SK-N-DZ (cell line): Measurements from ENCODE around the gene NIPSNAP2. TPM values are rescaled to one million over a fixed set of nuclear protein-coding genes. Genes with fewer than 3 reads are reported as not detected.
A peak's percentile ranks its signal among the peaks of the same experiment; 100 is the strongest.
"Not testable (repeated sequence)": the region's sequence is repeated elsewhere in the genome, so short reads cannot be mapped to it uniquely, and the experiment has no call there.

Experiments
- DNase-seq: peaks from one replicate; pipeline ENCODE4 v3.0.0-alpha.2; 2015; ENCODE audit warnings: low spot score
- polyA plus RNA-seq, 2 experiments: library from polyadenylated mRNA; depleted of rRNA; stranded (reverse); fragments of >200 nt; gene quantifications; 2 replicates each; pipeline ENCODE4 v1.2.3, GENCODE V29; 2014

The NIPSNAP2 gene
- 62.1 and 69.0 TPM in 2 replicates for polyA plus RNA-seq (2014; cell fraction: cytosol; rRNA removed)
- polyA plus RNA-seq (2014; cell fraction: nucleus; rRNA removed): 51.7 and 56.9 TPM in 2 replicates

- peak; percentile 70 for DNase-seq
Observed at GRCh38 chr7:55964261-55965099, at the start of gene NIPSNAP2. Gene NIPSNAP2, plus strand, starts transcription at chr7:55964585. Its CDS starts 25 bp downstream, at chr7:55964610.

GRCh38 chr7:55917771-55918170 is 46.6 kb upstream of the NIPSNAP2 start:
- no peak for DNase-seq

GRCh38 chr7:55928006-55928767 is 36.2 kb upstream of the NIPSNAP2 start:
- no peak for DNase-seq

GRCh38 chr7:55931421-55932151 is 32.8 kb upstream of the NIPSNAP2 start:
- no peak for DNase-seq

DNA sequence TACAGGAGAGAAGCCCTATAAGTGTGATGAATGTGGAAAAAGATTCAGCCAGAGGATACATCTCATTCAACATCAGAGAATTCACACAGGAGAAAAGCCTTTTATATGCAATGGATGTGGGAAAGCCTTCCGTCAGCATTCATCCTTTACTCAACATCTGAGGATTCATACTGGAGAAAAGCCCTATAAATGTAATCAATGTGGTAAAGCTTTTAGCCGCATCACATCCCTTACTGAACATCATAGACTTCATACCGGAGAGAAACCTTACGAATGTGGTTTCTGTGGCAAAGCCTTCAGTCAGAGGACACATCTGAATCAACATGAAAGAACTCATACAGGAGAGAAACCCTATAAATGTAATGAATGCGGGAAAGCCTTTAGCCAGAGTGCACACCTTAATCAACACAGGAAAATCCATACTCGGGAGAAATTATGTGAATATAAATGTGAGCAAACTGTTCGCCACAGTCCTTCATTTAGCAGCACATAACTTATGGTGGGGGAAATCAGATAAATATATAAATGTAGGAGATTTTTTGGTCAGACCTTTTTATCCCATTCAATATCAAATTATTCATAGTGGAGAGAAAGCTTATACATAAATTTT is 24.8 kb upstream of the NIPSNAP2 start:
- DNase-seq: no peak

- DNase-seq: no peak
Observed at GRCh38 chr7:55946545-55946944, 17.8 kb upstream of the NIPSNAP2 start.

DNA sequence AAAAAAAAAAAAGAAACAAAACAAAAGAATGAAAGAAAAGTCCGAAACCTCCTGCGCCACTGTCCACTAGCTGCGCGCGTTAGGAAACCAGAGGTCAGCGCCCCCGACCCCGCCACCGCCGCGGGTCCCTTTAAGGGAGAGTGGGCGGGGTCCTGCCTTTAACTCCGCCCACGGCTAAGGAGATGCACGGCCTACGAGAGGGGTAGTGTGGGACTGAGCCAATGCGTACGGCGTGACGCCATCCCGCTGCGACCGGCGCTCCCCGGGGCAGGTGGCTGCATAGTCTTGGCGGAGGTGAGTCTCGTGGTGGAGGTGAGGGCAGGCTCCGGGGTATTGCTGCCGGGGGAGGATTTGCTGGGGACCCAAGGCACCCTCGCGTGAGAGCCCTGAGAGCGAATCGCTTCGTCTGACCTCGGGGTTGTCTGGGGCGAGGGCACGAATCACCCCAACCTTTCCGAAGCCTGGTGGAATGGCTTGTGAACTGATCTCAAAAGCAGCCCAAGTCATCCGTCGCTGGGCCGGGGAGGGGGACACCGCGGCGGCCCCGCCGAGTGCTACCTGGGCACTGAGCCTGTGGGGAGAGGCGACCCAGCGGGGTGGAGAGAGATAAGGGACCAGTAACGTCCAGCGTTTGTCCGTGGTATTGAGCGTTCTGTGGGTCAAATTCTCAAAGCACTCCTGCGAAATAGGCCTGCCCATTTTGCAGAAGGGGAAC is 12.6 kb upstream of the NIPSNAP2 start, which contains the start of gene MRPS17:
MRPS17 (plus strand) TSS at position 241 of the 715 bp plus-strand sequence. CDS start 1,319 bp downstream, outside the sequence.
- peak; percentile 91 for DNase-seq

GRCh38 chr7:55952352-55952671 is 12.1 kb upstream of the NIPSNAP2 start:
- not testable (repeated sequence) for DNase-seq

DNA sequence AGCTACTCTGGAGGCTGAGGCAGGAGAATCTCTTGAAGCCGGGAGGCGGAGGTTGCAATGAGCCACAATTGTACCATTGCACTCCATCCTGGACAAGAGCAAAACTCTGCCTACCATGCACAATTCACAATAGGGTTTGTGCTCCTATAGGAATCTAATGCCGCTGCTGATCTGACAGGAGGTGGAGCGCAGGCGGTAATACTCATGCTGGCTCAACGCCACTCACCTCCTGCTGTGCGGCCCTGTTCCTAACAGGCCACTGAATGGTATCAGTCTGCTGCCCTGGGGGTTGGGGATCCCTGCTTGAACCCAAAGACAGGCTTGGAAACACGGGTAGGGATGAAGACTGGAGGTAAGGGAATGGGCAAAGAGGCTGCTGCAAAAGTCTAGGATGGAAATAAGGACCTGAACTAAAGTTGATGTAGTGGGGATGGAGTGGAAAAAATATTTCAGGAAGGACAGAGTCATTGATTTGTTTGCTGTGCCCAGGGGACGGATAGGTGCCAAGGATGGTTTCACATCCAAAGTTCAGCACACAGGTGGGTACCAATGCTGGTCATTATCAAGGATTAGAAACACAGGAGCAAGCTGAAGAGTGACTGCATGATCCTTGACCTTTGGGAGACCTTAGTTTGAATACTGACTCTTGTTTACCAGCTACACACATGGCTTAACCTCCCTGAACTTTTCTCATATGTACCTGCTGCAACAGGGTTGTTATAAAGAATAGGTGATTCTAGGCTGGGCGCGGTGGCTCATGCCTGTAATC is 10.5 kb upstream of the NIPSNAP2 start:
- DNase-seq: no peak

GRCh38 chr7:55957190-55957589 is 7.2 kb upstream of the NIPSNAP2 start:
- no peak for DNase-seq

DNA sequence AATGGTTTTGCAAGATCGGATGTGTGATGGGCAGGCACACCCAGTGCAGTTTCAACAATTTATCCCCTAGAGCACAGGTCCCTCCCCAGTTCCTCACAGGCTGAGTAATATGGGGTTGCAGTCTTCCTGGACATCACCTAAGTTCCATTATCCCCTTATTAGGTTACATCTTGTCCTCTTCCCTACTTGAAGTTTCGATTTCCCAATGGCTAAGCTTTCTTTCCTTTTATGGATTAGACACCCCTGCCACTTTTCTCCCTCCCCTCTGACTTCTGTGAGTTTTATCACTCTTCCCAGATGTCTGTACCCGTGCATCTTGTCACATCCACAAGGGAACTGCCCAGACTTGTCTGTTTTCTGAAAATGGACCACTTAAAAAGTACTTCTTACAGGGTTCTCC is 2.4 kb upstream of the NIPSNAP2 start:
- DNase-seq: no peak

DNA sequence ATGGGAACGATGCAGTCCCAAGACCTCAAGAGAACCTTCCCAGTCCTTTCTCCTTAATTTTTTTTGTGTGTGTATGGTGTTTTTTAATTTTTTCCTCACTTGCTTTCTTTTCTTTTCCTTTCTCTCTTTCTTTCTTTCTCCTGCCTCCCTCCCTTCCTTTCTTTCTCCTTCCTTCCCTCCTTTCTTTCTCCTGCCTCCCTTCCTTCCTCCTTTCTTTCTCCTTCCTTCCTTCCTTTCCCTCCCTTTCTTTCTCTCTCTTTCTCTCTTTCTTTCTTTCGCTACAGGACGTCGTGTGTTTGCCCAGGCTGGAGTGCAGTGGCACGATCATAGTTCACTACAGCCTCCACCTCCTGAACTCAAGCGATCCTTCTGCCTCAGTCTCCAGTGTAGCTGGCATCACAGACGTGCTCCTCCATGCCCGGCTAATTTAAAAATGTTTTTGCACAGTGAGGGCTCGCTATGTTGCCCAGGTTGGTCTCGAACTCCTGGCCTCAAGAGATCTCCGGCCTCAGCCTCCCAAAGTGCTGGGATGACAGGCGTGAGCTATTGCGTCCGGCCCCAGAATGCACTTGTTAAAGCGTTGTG is 709 bp upstream of the NIPSNAP2 start:
- no peak for DNase-seq

DNA sequence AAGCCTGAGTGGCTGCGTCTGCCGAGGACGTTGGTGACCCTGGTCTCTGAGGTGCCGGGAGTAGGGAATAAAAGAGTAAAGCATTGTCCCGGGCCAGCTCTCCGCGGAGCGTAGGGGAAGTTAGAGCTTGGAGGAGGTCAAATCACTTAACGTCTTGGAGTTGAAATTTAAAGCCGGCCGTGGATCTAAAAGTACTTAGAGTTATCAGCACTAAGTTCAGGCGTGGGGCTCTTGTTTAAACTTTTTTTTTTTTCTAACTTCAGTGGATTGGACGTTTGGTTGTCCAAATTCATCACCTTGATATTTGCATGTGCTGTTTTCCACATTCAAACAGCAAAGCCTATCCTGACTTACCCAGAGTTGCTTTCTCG is 700 bp downstream of the NIPSNAP2 start:
- no peak for DNase-seq

DNA sequence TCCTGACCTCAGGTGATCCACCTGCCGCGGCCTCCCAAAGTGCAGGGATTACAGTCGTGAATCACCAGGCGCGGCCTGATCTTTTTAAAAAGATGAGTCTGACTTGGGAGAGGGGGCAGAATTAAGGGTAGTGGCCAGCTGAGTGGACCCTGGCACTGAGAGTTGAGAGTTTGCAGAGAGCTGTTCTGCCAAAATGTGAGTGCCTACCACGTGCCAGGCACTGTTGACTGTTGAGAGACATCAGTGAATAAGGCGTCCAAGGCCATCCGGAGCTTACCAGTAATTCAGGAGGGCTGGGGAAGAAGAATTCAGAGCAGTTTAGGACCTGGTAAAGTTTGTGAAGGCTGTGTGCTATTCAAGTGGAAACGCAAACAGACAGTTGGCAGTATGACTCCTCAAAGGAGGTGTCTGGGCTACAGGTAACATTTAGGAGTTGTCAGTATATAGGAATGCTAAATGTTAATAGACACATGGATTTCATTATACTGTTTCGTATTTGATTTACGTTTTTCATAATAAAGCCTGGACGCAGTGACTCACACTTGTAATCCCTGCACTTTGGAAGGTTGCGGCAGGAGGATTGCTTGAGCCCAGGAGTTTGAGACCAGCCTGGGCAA is 1.5 kb downstream of the NIPSNAP2 start:
- no peak for DNase-seq

DNA sequence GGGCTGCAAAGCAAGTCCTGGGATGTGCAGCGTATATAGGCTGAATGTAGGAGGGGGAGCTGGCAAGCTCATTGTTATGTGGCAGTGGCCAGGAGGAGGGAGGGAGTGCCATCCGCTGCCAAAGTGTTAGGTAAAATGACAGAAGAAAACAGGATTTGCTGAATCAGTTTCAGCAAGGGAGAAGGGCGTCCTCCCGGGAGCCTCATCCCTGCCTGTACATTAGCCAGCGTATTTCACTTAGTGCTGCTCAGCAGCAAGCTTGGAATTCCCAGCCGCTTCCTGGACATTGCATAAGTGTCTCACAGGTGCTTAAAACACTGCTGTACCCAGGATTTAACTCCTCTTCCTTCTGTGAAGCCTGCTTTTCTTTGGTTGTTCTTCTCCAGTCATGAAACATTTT is 2.5 kb downstream of the NIPSNAP2 start:
- no peak for DNase-seq

- no peak for DNase-seq
Observed at GRCh38 chr7:55969391-55969790, 5.0 kb downstream of the NIPSNAP2 start.

DNA sequence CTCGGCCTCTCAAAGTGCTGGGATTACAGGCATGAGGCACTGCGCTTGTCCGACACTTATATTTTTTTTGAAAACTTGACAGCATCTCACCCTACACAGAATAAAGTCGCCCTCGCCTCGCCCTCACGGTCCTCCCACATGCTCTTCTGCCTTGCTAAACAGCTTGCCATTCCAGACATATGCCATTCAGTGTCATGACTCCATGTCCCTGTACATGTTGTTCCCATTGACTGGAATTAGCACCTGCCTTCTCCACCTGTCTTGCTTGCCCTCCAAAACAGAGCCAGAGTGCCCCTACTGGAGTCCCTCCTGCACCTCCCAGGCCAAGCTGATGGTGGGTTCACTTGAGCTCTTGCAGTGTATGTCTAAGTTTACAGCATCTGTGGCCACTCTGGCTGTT is 6.2 kb downstream of the NIPSNAP2 start:
- no peak for DNase-seq

- no peak for DNase-seq
Observed at GRCh38 chr7:55970978-55971377, 6.6 kb downstream of the NIPSNAP2 start.

GRCh38 chr7:55973747-55974250 is 9.4 kb downstream of the NIPSNAP2 start:
- no peak for DNase-seq
